GM19035 (cell line): Measurements from ENCODE around the gene PTPN9.
A peak's percentile ranks its signal among the peaks of the same experiment; 100 is the strongest.
"Not testable (repeated sequence)": the region's sequence is repeated elsewhere in the genome, so short reads cannot be mapped to it uniquely, and the experiment has no call there.

Source experiments
- ATAC-seq: cut with Tn5 transposase; IDR thresholded peaks from one replicate; pipeline ENCODE4 v1.9.1; 2021; ENCODE audit not compliant: unreplicated experiment

The PTPN9 gene

DNA sequence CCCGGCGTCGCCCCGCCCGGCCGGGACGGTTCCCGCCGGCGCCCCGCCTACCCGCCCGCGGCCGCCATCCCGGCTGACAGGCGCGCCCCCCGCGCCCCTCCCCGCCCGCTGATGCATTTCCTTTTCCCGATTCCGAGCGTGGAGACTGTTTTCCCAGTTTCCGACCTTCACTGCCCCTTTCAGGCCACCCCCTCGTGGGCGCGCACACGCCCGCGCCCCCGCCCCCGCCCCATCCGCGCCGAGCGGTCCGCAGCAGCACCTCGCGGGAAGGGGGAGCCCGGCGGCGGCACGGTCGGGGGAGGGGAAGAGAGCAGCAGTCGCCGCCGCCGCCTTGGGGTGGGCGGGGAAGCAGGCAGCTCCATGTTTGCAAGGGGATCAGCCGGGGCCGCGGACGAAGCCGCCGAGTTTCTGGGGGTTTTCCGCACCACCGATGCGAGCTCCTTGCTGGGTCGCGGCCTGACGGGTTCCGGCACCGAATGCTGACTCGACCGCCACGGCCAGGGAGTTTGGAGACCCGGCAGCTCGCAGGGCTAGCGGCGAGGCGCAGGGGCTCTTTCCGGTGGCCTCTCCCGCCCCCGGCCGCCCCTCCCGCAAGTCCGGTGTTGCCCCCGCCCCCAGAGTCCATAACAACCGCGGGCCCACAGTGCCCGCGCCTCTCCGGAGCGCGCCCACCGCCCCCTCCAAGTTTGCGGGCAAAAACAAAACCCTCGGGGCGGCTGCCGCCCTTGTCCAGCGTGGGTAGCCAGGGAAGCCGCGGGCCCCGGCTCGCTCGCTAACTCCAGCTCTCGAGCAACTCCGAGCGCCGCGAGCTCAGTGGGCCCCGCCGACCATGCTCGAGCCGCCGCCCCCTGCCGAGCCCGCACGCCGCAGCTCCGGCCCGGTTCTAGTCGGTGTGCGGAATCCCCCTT is 124.4 kb downstream of the PTPN9 start:
- ATAC-seq: no peak

DNA sequence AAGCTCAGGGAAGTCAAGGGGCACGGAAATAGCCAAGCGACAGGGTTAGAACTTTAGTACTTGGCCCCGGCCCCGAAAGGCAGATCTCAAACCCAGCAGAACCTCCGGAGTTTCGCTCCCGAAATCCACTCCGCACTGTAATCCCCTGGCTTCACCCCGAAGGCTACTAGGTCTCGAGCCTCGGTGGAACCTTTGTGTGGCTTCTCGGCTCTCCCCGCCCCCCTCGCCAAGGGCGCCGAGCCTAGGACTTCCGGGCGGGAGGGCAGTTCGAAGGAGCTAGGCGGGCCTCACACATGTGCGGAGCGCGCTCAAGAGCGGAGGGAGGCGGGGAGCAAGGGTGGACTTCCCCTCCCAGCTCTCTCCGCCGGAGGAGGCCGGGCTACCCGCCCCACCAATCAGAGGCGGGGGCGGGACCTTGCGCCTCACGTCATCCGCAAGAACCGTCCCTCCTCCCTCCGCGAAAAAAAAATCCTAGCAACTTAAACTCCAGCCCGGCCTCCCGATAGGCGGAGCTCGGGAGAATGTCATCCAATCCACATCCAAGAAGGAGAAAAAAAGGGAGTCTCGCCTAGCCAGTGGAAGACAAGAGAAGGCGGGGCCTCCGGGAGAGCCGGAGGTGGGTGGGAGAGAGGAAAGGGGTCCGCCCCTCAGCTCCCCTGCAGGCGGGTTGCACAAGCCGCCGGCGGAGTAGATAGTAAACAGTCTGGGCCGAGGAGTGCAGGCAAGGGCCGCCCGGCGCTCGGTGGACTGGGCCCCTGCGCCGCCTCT is 125.2 kb downstream of the PTPN9 start:
- peak; percentile 36 for ATAC-seq

DNA sequence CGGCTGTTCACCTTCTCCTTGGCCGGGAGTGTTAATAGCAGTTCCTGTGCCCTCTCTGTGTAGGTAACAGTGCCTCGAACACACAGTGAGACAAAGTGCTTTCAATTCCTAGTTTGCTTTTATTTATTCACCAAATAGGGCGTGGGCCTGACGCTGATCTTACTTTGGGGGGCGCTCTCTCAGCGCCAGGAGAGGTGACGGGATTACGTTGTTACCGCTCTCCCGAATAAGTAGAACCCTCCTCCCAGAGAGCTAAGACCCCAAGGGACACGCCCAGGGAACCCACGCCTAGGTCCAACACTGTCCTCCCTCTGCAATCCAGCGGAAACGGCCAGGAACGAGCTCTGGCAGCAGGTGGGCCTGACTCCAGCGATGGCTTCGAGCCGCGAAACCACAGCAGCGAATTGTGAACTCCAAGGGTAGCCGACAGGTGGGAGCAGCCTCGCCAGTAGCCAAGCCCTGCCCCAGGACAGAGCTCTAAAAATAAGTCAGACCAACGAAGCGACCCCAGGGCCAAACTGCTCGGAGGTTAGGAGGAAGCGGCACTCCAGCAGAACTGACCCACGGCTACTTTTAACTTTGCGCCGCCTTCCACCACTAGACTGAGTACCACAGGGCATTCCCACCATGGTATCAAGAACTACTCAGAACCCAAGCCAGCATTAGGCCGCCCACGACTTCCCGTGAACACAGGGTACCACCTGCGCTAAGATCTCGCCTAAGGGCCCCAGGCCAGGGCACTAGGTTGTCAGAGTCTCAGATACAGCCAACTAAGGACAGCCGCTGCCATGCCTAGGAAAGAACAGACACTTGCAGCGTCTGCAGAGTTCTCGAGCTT is 126.0 kb downstream of the PTPN9 start:
- ATAC-seq: no peak

DNA sequence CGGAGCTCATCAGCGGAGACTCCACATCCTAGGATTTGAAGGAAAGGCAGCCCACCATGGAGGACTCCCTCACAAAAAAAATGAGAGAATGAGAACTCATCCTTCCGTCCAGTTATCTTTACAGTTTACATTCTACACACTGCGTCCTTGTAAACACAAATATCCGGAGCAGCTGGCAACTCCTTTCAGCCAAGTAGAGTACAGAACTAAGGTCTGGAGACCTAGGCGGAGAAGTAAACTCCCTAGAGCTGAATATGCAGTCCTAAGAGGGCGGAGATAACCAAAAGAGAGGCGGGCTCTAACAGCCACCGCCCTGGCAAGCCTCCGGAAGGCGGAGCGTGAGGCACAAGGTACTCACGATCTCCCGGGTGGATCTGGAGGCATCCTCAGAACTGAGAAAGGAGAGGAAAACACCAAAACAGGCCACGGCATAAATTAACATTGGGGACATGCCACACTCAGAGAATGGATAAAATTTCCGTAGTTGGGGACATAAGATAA is 126.7 kb downstream of the PTPN9 start:
- no peak for ATAC-seq

DNA sequence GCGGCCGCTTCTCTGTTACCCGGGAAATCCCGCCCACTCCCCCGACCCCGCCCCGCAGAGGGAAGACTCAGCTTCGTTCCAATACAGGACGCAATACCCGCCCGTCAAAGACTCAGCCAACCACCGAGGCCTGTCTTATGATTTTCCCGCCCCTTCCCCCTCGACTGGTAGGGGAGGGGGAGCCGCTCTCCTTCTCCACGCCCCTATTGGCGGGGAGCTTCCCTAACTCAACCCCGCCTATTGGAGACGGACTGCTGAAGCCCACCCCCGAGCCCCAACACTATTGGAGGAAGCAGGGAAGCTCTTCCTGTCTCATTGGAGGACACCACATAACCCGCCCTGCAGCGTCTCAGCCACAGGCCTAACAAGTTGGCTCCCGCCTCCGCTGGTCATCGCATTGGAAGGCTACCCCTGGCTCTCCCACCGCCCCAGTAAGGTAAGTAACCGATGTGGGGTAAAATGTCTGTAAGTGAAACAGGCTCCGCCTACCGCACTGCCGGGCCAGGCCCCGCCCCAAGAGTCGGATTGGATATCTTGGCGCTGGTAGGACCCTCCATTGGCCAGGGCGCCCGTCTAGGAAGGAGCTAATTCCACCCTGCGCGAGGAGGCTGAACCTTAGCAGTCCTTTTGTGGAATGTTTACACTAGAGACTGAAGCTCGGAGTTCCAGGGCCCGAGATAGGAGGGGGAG is 127.3 kb downstream of the PTPN9 start, which contains the start of gene SIN3A:
Gene SIN3A (minus strand): TSS at position 17 of the 690 bp plus-strand sequence. CDS start 21,315 bp downstream, outside the sequence.
- peak; percentile 40 for ATAC-seq

DNA sequence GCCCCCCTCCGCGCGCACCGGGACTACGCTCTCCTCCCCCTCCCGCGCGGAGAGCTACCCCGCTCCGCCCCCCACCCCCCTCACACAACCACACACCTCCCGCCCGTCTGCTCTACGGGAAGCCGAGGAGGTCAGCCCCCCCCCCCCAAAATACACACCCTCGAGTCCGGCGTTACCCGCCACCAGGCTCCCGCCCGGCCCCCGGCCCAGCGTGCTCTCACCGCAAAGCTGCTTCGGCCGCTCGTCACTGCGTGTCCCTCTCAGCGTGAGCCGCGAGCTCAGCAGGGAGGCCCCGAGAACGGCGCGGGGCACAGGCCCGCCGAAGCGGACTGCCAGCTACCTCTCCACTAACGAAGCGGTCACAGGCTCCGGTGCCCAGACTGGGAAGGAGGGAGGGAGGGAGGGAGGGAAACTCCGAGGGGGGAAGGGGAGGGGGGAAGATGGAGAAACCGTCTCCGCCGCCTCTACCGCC is 127.9 kb downstream of the PTPN9 start:
- ATAC-seq: no peak

DNA sequence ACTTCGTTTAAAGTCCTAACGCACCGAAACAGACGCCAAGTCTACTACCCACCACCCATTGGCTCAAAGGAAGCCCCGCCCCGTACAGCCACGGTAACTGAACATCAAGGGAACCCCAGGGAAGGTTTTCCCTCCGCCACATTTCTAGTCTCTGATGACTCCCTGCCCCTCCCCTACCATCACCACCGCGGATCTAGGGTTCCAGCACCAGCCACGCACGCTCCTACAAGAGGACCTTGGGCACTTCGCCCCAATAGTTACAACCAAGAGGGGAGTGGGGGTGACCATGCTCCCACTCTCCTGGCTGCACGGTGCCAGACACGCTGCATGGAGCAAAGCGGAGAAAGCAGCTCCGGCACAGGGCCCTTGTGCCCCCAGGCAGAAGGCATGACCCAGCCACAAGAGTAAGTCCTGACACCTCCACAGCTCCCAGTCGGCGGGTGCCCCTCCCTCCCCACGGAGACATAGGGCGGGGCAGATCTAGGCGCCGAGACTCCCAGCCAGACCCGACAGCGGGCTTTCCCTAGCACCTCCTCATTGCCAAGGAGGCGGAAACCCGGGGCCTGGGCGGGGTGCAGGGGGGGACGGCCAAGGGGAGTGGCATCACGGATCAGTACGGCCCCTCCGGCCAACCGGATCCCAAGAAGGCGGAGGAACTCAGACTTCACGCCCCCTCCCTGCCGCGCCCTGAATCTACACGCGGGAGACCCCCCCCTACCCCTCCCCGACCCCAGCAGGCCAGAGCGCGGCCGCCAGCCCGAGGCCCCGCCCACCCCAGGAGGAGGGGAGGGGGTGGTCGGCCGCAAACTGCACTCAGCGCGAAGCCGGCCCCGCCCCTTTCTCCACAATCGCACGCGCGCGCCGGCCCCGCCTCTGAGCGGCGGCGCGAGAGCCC is 128.6 kb downstream of the PTPN9 start:
- ATAC-seq: peak; percentile 26

DNA sequence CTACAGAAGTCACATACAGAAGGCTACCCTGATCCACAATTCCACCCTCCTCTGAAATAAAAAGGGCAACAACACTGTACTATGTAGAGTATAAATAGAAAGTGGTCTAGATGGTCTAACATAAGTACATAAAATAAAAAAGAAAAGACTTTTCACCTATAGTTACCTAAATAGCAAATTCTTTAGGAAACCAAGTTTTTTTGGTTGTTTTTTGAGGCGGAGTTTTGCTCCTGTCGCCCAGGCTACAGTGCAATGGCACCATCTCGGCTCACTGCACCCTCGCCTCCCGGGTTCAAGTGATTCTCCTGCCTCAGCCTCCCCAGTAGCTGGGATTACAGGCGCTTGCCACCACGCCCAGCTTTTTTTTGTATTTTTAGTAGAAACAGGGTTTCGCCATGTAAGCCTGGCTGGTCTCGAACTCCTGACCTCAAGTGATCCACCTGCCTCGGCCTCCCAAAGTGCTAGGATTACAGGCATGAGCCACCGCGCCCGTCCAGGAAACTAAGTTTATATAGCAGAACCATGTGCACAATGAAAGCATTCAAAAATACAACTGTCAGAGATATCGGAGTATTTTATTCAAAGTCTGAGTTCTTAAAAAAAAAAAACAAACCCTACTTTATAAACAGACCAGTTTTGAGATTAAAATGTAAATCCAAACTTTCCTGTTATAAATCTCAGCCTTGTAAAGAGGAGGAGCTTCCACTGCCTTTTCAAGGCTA is 129.4 kb downstream of the PTPN9 start:
- no peak for ATAC-seq

DNA sequence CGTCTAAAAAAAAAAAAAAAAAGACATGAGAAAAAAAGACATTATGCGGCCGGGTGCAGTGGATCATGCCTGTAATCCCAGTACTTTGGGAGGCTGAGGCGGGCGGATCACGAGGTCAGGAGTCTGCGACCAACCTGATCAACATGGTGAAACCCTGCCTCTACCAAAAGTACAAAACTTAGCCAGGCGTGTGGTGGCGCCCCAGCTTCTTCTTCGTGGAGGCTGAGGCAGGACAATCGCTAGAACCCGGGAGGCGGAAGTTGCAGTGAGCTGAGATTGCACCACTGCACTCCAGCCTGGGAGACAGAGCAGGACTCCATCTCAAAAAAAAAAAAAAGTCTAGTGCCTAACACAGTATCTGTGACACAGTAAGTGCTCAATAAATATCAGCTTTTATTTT is 130.9 kb downstream of the PTPN9 start:
- not testable (repeated sequence) for ATAC-seq

DNA sequence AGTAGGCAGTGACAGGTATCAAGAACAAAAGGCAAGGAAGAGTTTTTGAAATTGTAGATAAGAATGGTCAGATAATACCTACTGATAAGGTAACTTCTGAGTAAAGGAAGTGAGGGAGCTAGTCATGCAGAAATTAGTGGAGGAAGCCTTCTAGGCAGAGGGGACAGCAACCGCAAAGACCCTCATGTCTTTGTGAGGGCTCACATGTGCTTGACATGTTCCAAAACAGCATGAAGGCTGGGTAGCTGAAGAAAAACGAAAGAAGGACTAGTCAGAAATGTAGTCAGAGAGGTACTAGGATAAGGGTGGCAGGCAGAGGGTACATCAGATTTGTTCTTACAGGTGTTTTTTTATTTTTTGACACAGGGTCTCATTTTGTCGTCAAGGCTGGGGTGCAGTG is 133.0 kb downstream of the PTPN9 start:
- no peak for ATAC-seq

DNA sequence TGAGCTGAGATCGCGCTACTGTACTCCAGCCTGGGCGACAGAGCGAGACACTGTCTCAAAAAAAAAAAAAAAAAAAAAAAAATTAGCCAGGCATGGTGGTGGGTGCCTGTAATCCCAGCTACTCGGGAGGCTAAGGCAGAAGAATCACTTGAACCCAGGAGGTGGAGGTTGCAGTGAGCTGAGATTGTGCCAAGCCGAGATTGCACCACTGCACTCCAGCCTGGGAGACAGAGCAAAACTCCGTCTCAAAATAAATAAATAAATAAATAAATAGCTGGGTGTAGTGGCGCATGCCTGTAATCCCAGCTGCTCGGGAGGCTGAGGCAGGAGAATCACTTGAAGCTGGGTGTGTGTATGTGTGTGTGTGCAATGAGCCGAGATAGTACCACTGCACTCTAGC is 133.8 kb downstream of the PTPN9 start:
- ATAC-seq: not testable (repeated sequence)

DNA sequence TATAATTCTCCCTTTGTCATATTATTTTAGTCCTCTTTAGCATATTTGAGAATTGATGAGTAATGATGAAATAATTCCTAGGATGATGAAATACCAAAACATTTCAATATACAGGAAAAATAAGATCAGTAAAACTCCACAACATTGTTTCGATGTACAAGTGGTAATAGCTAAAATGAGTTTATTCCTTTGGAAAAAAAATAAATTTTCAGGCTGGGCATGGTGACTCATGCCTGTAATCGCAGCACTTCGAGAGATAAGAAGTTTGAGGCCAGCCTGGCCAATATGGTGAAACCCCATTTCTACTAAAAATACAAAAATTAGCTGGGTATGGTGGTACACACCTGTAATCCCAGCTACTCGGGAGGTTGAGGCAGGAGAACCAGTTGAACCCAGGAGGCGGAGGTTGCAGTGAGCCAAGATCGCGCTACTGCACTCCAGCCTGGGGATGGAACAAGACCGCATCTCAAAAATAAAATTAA is 135.1 kb downstream of the PTPN9 start:
- ATAC-seq: not testable (repeated sequence)

DNA sequence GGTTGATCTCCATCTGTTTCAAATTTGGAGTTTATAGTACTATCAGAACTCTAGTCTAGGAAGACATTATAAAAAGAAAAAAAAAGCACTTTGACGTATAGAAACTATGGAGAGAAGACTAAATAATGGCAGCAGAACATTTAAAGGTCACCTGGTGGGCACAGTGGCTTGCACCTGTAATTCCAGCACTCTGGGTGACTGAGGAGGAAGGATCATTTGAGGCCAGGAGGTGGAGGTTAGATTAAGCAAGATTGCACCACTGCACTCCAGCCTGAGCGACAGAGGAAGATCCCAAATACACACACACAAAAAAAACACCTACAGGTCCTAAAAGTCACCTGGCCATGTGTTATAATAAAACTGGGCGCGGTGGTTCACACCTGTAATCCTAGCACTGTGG is 141.4 kb downstream of the PTPN9 start:
- no peak for ATAC-seq

DNA sequence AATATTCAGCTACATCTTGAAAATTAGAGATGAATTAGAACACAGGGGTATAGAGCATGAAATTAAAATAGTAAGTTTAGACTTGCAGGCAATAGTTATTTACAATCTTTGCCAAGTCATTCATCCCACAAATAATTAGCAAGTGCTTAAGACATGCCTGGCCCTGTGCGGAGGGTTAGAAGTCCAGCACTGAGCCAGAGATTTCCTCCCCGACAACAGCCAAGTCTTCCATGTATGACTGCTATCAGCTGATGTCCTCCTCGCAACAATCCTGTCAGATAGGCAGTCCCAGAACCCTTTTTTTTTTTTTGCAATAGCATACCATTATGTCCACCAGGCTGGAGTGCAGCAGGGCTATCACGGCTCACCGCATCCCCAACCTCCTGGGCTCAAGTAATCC is 142.2 kb downstream of the PTPN9 start:
- no peak for ATAC-seq

DNA sequence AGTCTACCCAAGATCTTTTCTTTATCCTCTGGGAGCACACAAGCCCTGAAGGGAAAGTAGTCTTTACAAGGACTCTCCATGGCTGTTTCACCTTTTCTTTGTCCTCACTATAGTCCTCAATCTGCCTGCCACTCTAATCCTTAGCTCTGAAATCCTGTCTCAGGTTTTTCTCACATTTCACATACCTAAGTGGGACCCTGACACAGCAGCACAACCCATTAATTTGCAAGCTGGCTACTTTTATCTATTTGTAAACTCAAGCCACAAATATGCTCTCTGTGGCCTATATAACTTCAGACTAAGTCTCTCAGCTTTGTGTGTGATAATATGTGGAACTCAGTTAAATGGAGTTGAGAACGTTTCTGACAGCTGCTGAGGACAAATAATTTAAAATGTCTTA is 147.4 kb downstream of the PTPN9 start:
- no peak for ATAC-seq

DNA sequence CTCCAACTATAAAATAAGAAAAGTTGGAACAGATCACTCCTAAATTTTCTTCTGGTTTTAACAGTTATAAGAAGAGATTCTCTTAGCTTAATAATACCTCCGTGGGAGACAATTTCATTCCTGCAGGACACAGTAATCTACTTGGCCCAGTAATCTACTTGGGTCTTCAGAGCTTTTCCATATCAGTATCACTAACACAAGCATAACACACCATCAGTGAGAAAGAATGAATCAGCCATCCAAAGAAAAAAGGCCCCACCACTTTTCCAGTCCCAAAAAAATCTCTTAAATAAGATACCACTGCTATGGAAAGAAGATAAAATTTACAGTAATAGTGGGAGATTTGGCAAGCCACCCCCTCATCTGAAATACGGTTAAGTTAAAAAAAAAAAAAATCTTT is 147.8 kb downstream of the PTPN9 start:
- no peak for ATAC-seq

DNA sequence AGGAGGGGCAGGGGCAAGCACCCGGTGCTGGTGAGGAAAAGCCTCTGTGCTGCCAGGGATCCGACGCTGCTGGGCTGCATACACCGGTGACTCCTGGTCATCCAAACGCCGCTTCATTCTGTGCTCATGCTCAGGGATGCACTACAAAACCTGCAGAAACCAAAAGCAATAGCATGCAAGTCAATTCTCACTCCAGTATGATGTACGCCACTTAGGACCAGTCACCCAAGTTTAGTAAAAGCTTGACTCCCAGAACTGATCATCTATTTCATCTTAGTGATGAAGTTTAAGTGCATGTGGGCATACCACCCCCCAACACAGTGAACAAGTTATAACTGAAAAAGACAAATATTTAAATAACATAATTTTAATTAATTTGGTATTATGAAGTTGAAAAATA is 148.9 kb downstream of the PTPN9 start:
- no peak for ATAC-seq

DNA sequence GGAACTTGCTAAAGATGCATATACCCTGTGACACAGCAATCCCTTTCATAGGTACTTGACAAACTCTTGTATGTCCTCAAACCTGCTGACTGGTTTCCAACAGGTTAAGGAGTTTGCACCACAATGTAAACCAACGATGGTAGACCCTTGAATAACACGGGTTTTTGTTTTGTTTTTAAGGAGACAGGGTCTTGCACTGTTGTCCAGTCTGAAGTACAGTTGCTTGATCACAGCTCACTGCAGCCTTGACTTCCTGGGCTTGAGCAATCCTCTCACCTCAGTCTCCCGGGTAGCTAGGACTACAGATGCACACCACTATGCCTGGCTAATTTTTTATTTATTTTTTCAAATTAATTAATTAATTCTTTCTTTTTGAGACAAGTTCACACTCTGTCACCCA is 151.0 kb downstream of the PTPN9 start:
- no peak for ATAC-seq
